A549 treated with Mapracorat at 1 μM for 4 hours (cell line): Measurements from ENCODE around the gene LRRN4CL. TPM values are rescaled to one million over a fixed set of nuclear protein-coding genes. Genes with fewer than 3 reads are reported as not detected.

ENCODE experiments used
- total RNA-seq: library from RNA; stranded (reverse); fragments of 200-300 nt; extraction: Qiagen RNA extraction; gene quantifications from 5 replicates; pipeline ENCODE4 v1.2.3, GENCODE V29; 2022

Gene LRRN4CL
- 0.06 to 0.24 TPM (median 0.09 TPM) in 4 of 5 replicates, not detected in the other for total RNA-seq

GRCh38 chr11:62689421-62690183, at the start of gene LRRN4CL:
TSS of gene LRRN4CL (minus strand) at chr11:62689530. CDS start at chr11:62688508, 1,022 bp downstream.

GRCh38 chr11:62728171-62728988, 39.0 kb upstream of the LRRN4CL start, which contains the start of gene TTC9C:
TSS of gene TTC9C (plus strand) at chr11:62728486. CDS start at chr11:62728849, 363 bp downstream.

GRCh38 chr11:62727165-62727871, 38.0 kb upstream of the LRRN4CL start, which contains the start of gene HNRNPUL2:
TSS of gene HNRNPUL2 (minus strand) at chr11:62727457. CDS start at chr11:62727156, 301 bp downstream.

GRCh38 chr11:62707277-62707861, 18.0 kb upstream of the LRRN4CL start, which contains the start of the genes BSCL2 and GNG3:
TSS of gene BSCL2 (minus strand) at chr11:62707424. CDS start at chr11:62707195, 229 bp downstream.
TSS of gene GNG3 (plus strand) at chr11:62707676. CDS start at chr11:62708296, 620 bp downstream.

GRCh38 chr11:62678770-62679696, 10.3 kb downstream of the LRRN4CL start, which contains the start of gene UBXN1:
TSS of gene UBXN1 (minus strand) at chr11:62679073. CDS start at chr11:62678923, 150 bp downstream.

GRCh38 chr11:62671608-62672389, 17.5 kb downstream of the LRRN4CL start, which contains the start of the genes LBHD1 and UQCC3:
TSS of gene LBHD1 (minus strand) at chr11:62672267. CDS start at chr11:62670031, 2,236 bp downstream.
TSS of gene UQCC3 (plus strand) at chr11:62671673. CDS start at chr11:62671746, 73 bp downstream.

GRCh38 chr11:62665075-62665598, 24.2 kb downstream of the LRRN4CL start, which contains the start of the genes C11orf98 and CSKMT:
TSS of gene C11orf98 (minus strand) at chr11:62665210. CDS start at chr11:62665169, 41 bp downstream.
TSS of gene CSKMT (plus strand) at chr11:62665312. CDS start at chr11:62665880, 568 bp downstream.

GRCh38 chr11:62645946-62646824, 43.1 kb downstream of the LRRN4CL start, which contains the start of gene GANAB:
TSS of gene GANAB (minus strand) at chr11:62646613. CDS start at chr11:62646599, 14 bp downstream.

Other genes with a start within 250 kb of the LRRN4CL start
- gene AHNAK, start 142.7 kb downstream of the LRRN4CL start, total RNA-seq = 288 to 390 TPM (median 357 TPM) in 5 replicates
- gene EEF1G, start 115.6 kb downstream of the LRRN4CL start, total RNA-seq = 1,940 to 2,067 TPM (median 1,987 TPM) in 5 replicates
- 13.6 to 16.7 TPM (median 16.4 TPM) in 5 replicates for gene TUT1, start 98.0 kb downstream of the LRRN4CL start, total RNA-seq
- 84.2 to 90.9 TPM (median 87.8 TPM) in 5 replicates for gene MTA2, start 87.7 kb downstream of the LRRN4CL start, total RNA-seq
- 18.3 to 27.8 TPM (median 22.2 TPM) in 5 replicates for gene EML3, start 76.8 kb downstream of the LRRN4CL start, total RNA-seq
- 3.5 to 4.8 TPM (median 4.3 TPM) in 5 replicates for gene ROM1, start 76.3 kb downstream of the LRRN4CL start, total RNA-seq
- 40.7 to 59.1 TPM (median 53.6 TPM) in 5 replicates for gene B3GAT3, start 67.5 kb downstream of the LRRN4CL start, total RNA-seq
- 226 to 272 TPM (median 254 TPM) in 5 replicates for gene GANAB, start 42.9 kb downstream of the LRRN4CL start, total RNA-seq
- 16.6 to 22.4 TPM (median 21.4 TPM) in 5 replicates for gene INTS5, start 36.2 kb downstream of the LRRN4CL start, total RNA-seq
- 120 to 142 TPM (median 133 TPM) in 5 replicates for gene C11orf98, start 24.3 kb downstream of the LRRN4CL start, total RNA-seq
- 9.8 to 16.3 TPM (median 14.4 TPM) in 5 replicates for gene CSKMT, start 24.2 kb downstream of the LRRN4CL start, total RNA-seq
- gene UQCC3, start 17.9 kb downstream of the LRRN4CL start, total RNA-seq = 27.0 to 39.9 TPM (median 36.2 TPM) in 5 replicates
- 3.1 to 5.1 TPM (median 4.6 TPM) in 5 replicates for gene LBHD1, start 17.3 kb downstream of the LRRN4CL start, total RNA-seq
- gene UBXN1, start 10.5 kb downstream of the LRRN4CL start, total RNA-seq = 102 to 125 TPM (median 116 TPM) in 5 replicates
- gene BSCL2, start 17.9 kb upstream of the LRRN4CL start, total RNA-seq = 54.7 to 81.4 TPM (median 71.3 TPM) in 5 replicates
- not detected in 5 replicates for gene GNG3, start 18.1 kb upstream of the LRRN4CL start, total RNA-seq
- 36.4 to 41.5 TPM (median 40.5 TPM) in 5 replicates for gene HNRNPUL2, start 37.9 kb upstream of the LRRN4CL start, total RNA-seq
- 28.9 to 34.9 TPM (median 31.7 TPM) in 5 replicates for gene TTC9C, start 39.0 kb upstream of the LRRN4CL start, total RNA-seq
- gene ZBTB3, start 64.6 kb upstream of the LRRN4CL start, total RNA-seq = 1.1 to 1.8 TPM (median 1.6 TPM) in 5 replicates
- gene POLR2G, start 72.0 kb upstream of the LRRN4CL start, total RNA-seq = 165 to 180 TPM (median 178 TPM) in 5 replicates
- 11.7 to 16.5 TPM (median 12.7 TPM) in 5 replicates for gene TAF6L, start 81.9 kb upstream of the LRRN4CL start, total RNA-seq
- gene TMEM179B, start 97.9 kb upstream of the LRRN4CL start, total RNA-seq = 78.3 to 95.8 TPM (median 85.2 TPM) in 5 replicates
- gene TMEM223, start 102.5 kb upstream of the LRRN4CL start, total RNA-seq = 18.5 to 27.8 TPM (median 26.5 TPM) in 5 replicates
- 41.1 to 56.6 TPM (median 51.1 TPM) in 5 replicates for gene NXF1, start 115.9 kb upstream of the LRRN4CL start, total RNA-seq
- 19.5 to 24.9 TPM (median 24.1 TPM) in 5 replicates for gene STX5, start 142.5 kb upstream of the LRRN4CL start, total RNA-seq
- gene TEX54, start 143.3 kb upstream of the LRRN4CL start, total RNA-seq = not detected in 5 replicates
- gene WDR74, start 150.1 kb upstream of the LRRN4CL start, total RNA-seq = 74.3 to 86.7 TPM (median 77.3 TPM) in 5 replicates
- gene SLC3A2, start 191.4 kb upstream of the LRRN4CL start, total RNA-seq = 846 to 1,033 TPM (median 970 TPM) in 5 replicates
- gene CHRM1, start 231.8 kb upstream of the LRRN4CL start, total RNA-seq = 0.06 to 0.21 TPM (median 0.10 TPM) in 5 replicates